Measurements from ENCODE around the gene FFAR2. TPM values are rescaled to one million over a fixed set of nuclear protein-coding genes. Genes with fewer than 3 reads are reported as not detected.
"Not testable (repeated sequence)": the region's sequence is repeated elsewhere in the genome, so short reads cannot be mapped to it uniquely, and the experiment has no call there.

The FFAR2 gene
- total RNA-seq, 1 experiment from 2014 or later, result not detected

- CTCF ChIA-PET, result interaction anchor here (4.1 kb wide), 1 partner anchor 116 kb away, joined by 43 read pairs; no protein-coding TSS in a partner anchor
Measured at GRCh38 chr19:35470128-35470527, 22.1 kb downstream of the FFAR2 start.

GRCh38 chr19:35471075-35471474 is 23.0 kb downstream of the FFAR2 start:
- DNase-seq (ENCODE audit: low read depth, low spot score); H3K4me2 ChIP-seq (ENCODE audit: low read length); H3K9ac ChIP-seq (ENCODE audit: low read length); H3K9me2 ChIP-seq (ENCODE audit: insufficient read depth); H3K4me3 ChIP-seq (replicated peaks in 1 of 2; ENCODE audit: low read depth in 1 of 2, low read length in 2 of 2); POLR2A ChIA-PET; H3K79me2 ChIP-seq (ENCODE audit: insufficient read depth, low read length); H2AFZ ChIP-seq (ENCODE audit: low read depth, low read length, poor library complexity, severe bottlenecking); H3K27me3 ChIP-seq (ENCODE audit: insufficient read depth, low read length); H3K9me3 ChIP-seq (ENCODE audit: control insufficient read depth in 1 of 2, insufficient read depth in 1 of 2, low read depth in 1 of 2, low read length in 2 of 2); H4K20me1 ChIP-seq (ENCODE audit: insufficient read depth); intact Hi-C loops (cut with micrococcal nuclease); H3K27ac ChIP-seq (ENCODE audit: low read depth, low read length); BruUV-seq (replicated peaks); ATAC-seq; H3K4me1 ChIP-seq (ENCODE audit: control insufficient read depth in 1 of 2, insufficient read depth in 2 of 2, low read length in 2 of 2); H3K36me3 ChIP-seq (ENCODE audit: control insufficient read depth in 1 of 2, insufficient read depth in 2 of 2, low read length in 2 of 2): not testable (repeated sequence)
- CTCF ChIA-PET, result interaction anchor here (4.1 kb wide), 1 partner anchor 117 kb away, joined by 43 read pairs; no protein-coding TSS in a partner anchor
- RAD21 ChIA-PET (ENCODE audit: low non-redundant PET in 1 of 2, low total read pairs in 2 of 2, uncharacterized antibody in 2 of 2, unreplicated experiment in 2 of 2), result interaction anchor here in 1 of 2 experiments (0.6 to 1.8 kb wide), 2 partner anchors 26 to 118 kb away, joined by 3 to 4 read pairs; no protein-coding TSS in a partner anchor

More at GRCh38 chr19:35470128-35470527, 22.1 kb downstream of the FFAR2 start:
- Histone ChIP-seq H3K4me1 (ENCODE audit: control insufficient read depth in 1 of 2, insufficient read depth in 2 of 2, low read length in 2 of 2) (no peaks in the 10 kb centered on the region), H3K27me3 (ENCODE audit: insufficient read depth, low read length) (no peaks in the 10 kb centered on the region), H3K79me2 (ENCODE audit: insufficient read depth, low read length) (no peaks in the 10 kb centered on the region), H3K9ac (ENCODE audit: low read length) (no peak overlapping the region), H2AFZ (ENCODE audit: low read depth, low read length, poor library complexity, severe bottlenecking) (no peak overlapping the region), H3K9me3 (ENCODE audit: control insufficient read depth in 1 of 2, insufficient read depth in 1 of 2, low read depth in 1 of 2, low read length in 2 of 2) (no peaks in the 10 kb centered on the region), H3K27ac (ENCODE audit: low read depth, low read length) (no peak overlapping the region), H3K9me2 (ENCODE audit: insufficient read depth) (no peaks in the 10 kb centered on the region), H3K36me3 (ENCODE audit: control insufficient read depth in 1 of 2, insufficient read depth in 2 of 2, low read length in 2 of 2) (no peaks in the 10 kb centered on the region), H3K4me2 (ENCODE audit: low read length) (no peak overlapping the region), H4K20me1 (ENCODE audit: insufficient read depth) (no peaks in the 10 kb centered on the region), H3K4me3 (replicated peaks in 1 of 2; ENCODE audit: low read depth in 1 of 2, low read length in 2 of 2) (no peak overlapping the region)
- TF ChIP-seq, protein P1, sequence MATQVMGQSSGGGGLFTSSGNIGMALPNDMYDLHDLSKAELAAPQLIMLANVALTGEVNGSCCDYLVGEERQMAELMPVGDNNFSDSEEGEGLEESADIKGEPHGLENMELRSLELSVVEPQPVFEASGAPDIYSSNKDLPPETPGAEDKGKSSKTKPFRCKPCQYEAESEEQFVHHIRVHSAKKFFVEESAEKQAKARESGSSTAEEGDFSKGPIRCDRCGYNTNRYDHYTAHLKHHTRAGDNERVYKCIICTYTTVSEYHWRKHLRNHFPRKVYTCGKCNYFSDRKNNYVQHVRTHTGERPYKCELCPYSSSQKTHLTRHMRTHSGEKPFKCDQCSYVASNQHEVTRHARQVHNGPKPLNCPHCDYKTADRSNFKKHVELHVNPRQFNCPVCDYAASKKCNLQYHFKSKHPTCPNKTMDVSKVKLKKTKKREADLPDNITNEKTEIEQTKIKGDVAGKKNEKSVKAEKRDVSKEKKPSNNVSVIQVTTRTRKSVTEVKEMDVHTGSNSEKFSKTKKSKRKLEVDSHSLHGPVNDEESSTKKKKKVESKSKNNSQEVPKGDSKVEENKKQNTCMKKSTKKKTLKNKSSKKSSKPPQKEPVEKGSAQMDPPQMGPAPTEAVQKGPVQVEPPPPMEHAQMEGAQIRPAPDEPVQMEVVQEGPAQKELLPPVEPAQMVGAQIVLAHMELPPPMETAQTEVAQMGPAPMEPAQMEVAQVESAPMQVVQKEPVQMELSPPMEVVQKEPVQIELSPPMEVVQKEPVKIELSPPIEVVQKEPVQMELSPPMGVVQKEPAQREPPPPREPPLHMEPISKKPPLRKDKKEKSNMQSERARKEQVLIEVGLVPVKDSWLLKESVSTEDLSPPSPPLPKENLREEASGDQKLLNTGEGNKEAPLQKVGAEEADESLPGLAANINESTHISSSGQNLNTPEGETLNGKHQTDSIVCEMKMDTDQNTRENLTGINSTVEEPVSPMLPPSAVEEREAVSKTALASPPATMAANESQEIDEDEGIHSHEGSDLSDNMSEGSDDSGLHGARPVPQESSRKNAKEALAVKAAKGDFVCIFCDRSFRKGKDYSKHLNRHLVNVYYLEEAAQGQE (IDR thresholded peaks at IDR 0.05; ENCODE audit: low read depth), result no peak
- TF ChIP-seq ELF1 (IDR thresholded peaks at IDR 0.05; ENCODE audit: borderline replicate concordance, low read depth), result no peak
- no peak for TF ChIP-seq POLR2A (IDR thresholded peaks at IDR 0.05; ENCODE audit: borderline replicate concordance, extremely low read depth, insufficient read depth, insufficient read length)
- no peak for TF ChIP-seq CTCF (IDR thresholded peaks at IDR 0.05 in 2 of 3, conservative IDR thresholded peaks at IDR 0.05 in 1 of 3; ENCODE audit: borderline replicate concordance in 1 of 3, insufficient read depth in 1 of 3, low read depth in 2 of 3, low read length in 2 of 3)
- TF ChIP-seq TCF7L2 (IDR thresholded peaks at IDR 0.05; ENCODE audit: borderline replicate concordance, extremely low read depth, insufficient read depth, insufficient read length), result no peak
- TF ChIP-seq ZFX (IDR thresholded peaks at IDR 0.05), result no peak
- TF ChIP-seq EGR1 (IDR thresholded peaks at IDR 0.05; ENCODE audit: low read depth), result no peak
- no peak for TF ChIP-seq POLR2AphosphoS5 (IDR thresholded peaks at IDR 0.05; ENCODE audit: low read depth, low read length)
- TF ChIP-seq SIN3A (IDR thresholded peaks at IDR 0.05; ENCODE audit: low read depth), result no peak
- no peak for TF ChIP-seq SRF (IDR thresholded peaks at IDR 0.05; ENCODE audit: low read depth)
- TF ChIP-seq YY1 (IDR thresholded peaks at IDR 0.05; ENCODE audit: extremely low read depth, insufficient replicate concordance, low read depth, low read length), result no peak
- no peak for TF ChIP-seq EZH2phosphoT487 (IDR thresholded peaks at IDR 0.05; ENCODE audit: borderline replicate concordance)
- no peak for DNase-seq (ENCODE audit: low read depth, low spot score)
- intact Hi-C loops (cut with micrococcal nuclease), result no loop called here
- ChIA-PET POLR2A (no interaction called here), RAD21 (ENCODE audit: low non-redundant PET in 1 of 2, low total read pairs in 2 of 2, uncharacterized antibody in 2 of 2, unreplicated experiment in 2 of 2) (interaction anchor here (1.8 to 2.2 kb wide), 2 partner anchors 117 kb away, joined by 4 to 11 read pairs; no protein-coding TSS in a partner anchor)
- ATAC-seq, result no peak
- BruUV-seq (replicated peaks), result no TSS peak
